Measurements from ENCODE around the gene CIB2. TPM values are rescaled to one million over a fixed set of nuclear protein-coding genes. Genes with fewer than 3 reads are reported as not detected.
A peak's percentile ranks its signal among the peaks of the same experiment; 100 is the strongest.

Gene CIB2
- total RNA-seq, 2 experiments from 2014 or later: 1.4 to 2.2 TPM

DNA sequence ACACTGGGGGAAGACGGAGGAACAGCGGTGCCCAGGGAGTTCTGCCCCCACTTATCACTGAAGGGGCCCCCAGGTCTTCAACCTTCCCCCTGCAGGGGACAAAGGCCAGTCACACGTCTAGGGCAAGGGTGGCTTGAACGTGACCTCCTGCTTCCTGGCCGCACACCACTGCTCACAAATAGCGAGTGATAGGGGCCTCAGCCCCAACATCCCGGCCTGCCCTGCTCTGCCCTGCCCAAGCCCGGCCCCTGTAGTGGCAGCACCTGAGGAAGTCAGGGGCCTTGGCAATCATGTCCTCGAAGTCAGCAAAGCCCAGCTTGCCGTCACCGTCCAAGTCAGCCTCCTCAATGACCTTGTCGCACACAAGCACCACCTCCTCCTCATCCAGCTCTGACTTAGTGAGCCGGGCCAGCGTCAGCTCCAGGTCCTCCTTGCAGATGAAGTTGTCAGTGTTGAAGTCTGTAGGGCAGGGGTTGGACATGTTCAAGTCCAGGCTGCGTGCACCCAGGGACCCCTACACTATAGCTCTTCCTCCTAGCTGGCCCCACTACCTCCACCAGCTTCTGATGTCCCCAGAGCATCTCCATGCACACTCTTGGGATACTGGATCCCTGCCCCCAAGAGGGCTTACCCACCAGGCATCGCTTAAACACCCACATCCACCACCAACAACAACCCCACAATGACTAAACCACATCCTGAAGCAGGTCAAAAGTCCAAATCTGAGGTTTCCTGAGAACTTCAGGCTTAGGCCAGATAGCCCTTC is 25.6 kb downstream of the CIB2 start:
- CTCF ChIA-PET: interaction anchor here (0.6 to 13.1 kb wide), 11 partner anchors 13 to 146 kb away, joined by 3 to 157 read pairs (median 17); partner anchors contain the start of gene SH2D7
- Mint-ChIP-seq H3K4me1 (ENCODE audit: low read depth) (peaks cover 84% of the 10 kb centered on the region), H3K4me3 (peak overlapping the region; percentile 67), H3K27ac (peak overlapping the region; percentile 96), H3K36me3 (ENCODE audit: low read depth) (no peaks in the 10 kb centered on the region), H3K27me3 (ENCODE audit: low read depth) (no peaks in the 10 kb centered on the region), H3K9me3 (ENCODE audit: insufficient read depth) (no peaks in the 10 kb centered on the region)
- DNase-seq (peak; percentile 66), ATAC-seq (peak; percentile 2)
- POLR2A ChIA-PET: interaction anchor here (0.7 to 1.6 kb wide), 3 partner anchors 13 to 44 kb away, joined by 3 to 6 read pairs (median 3); partner anchors contain the start of gene SH2D7

DNA sequence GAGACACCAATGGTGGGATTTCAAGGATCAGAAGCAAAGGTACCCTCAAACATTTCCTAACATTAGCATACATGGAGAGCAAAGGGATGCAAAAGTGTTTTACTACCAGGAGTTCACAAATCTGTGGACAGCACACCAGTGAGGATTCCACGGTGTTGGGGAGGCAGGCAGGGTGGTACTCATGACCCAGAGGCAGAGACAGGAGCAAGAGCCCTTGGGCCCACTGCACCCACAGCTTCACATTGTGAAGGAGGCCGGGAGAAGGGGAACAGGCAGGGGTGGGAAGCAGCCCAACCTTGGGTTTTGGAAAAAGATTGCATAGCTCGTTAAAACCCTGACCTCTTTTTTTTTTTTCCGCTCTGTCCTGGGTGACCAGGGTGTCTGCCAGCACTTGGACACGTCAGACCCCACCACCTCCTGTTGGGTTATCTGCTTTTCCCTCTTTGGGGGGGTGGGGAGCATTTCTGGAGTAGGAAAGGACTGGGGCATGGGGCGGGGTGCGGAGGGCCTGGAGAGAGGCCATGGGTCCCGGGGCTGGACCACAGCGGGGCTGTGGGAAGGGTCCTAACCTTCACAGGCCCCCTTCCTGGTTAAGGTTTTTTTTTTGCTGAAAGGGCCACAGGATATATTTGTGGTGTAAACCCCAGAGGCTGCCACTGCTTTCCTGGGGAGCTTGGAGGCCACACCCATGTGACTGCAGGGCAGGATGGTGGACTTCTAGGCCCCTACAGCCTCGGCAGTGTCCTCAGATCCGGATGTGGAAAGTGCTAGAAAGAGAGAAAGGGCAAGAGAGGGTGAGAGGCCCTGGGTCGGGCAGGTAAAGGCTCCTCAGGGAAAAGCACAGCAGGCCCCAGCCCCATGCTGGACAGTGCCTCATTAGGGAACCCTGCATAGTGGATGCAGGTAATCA is 26.4 kb downstream of the CIB2 start:
- Mint-ChIP-seq H3K4me1 (ENCODE audit: low read depth) (peaks cover 87% of the 10 kb centered on the region), H3K27ac (peak overlapping the region; percentile 96), H3K4me3 (peak overlapping the region; percentile 67), H3K27me3 (ENCODE audit: low read depth) (no peaks in the 10 kb centered on the region), H3K36me3 (ENCODE audit: low read depth) (no peaks in the 10 kb centered on the region), H3K9me3 (ENCODE audit: insufficient read depth) (no peaks in the 10 kb centered on the region)
- peak; percentile 4 for ATAC-seq
- POLR2A ChIA-PET: interaction anchor here (1.0 to 1.6 kb wide), 4 partner anchors 12 to 57 kb away, joined by 3 to 6 read pairs (median 6); partner anchors contain the start of gene SH2D7
- CTCF ChIA-PET: interaction anchor here (0.7 to 5.3 kb wide), 11 partner anchors 12 to 145 kb away, joined by 3 to 133 read pairs (median 9); partner anchors contain the start of gene SH2D7
- peak; percentile 61 for DNase-seq

DNA sequence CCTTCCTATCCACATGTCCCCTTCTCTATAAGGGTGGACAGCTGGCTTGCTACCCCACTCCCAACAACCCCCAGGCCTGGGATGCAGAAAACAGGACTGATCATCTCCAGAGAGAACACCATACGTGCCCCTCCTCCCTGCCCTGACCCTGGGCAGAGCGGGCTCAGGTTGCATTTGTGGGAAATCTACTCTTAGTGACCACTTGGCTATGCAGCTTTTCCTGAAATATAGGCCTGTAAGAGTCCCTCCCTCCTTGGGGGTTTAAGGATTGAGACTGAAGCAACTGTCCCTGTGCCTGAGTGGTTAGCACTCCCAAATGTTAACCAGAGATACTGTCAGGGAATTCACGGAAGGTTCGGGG is 27.1 kb downstream of the CIB2 start:
- CTCF ChIA-PET: interaction anchor here (1.1 to 3.3 kb wide), 9 partner anchors 10 to 145 kb away, joined by 3 to 17 read pairs (median 5); no protein-coding TSS in a partner anchor
- Mint-ChIP-seq H3K27me3 (ENCODE audit: low read depth) (no peaks in the 10 kb centered on the region), H3K9me3 (ENCODE audit: insufficient read depth) (no peaks in the 10 kb centered on the region), H3K4me1 (ENCODE audit: low read depth) (peaks cover 89% of the 10 kb centered on the region), H3K36me3 (ENCODE audit: low read depth) (no peaks in the 10 kb centered on the region), H3K4me3 (peak overlapping the region; percentile 67), H3K27ac (peak overlapping the region; percentile 96)
- DNase-seq (no peak), ATAC-seq (peak; percentile 27)
- POLR2A ChIA-PET: interaction anchor here (1.0 to 2.1 kb wide), 7 partner anchors 11 to 70 kb away, joined by 3 to 14 read pairs (median 6); partner anchors contain the start of gene SH2D7

DNA sequence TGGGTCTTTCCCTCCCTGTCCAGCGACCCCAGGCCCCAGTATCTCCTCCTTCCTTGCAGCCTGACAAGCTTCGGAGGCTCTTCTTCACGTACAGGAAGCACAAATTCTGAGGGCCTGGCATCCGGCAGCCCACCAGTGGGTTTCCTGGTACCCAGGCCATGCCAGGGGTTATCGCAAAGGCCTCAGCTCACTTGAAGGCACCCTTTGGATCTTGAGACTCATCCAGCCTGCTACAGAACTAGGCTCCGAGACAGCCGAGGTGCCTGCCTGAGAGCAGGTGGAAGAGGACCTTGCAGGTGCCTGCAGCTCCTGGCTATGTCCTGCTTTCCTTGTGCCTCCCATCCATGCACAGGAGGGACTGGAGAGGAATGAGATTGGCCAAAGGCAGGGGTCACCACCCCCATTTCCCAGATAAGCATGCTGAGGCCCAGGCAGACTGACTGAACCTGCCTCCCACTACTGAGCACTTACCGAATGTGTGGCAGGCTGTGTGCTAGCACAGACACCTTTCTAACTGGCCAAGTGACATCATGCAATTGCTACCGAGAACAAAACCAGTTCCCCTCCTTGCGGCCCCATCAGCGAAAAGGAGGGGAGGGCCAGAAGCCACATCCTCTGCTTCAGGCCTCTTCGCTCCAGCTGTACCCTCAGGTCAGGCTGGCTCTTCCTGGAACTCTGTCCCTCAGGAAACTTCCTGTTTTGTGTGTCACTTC is 27.7 kb downstream of the CIB2 start:
- peak; percentile 91 for DNase-seq
- no peaks in the 10 kb centered on the region for H3K27me3 Mint-ChIP-seq (ENCODE audit: low read depth)
- peak overlapping the region; percentile 96 for H3K27ac Mint-ChIP-seq
- POLR2A ChIA-PET: interaction anchor here (0.6 to 2.1 kb wide), 10 partner anchors 11 to 224 kb away, joined by 3 to 14 read pairs (median 4); partner anchors contain the start of genes CIB2 and SH2D7
- no peaks in the 10 kb centered on the region for H3K9me3 Mint-ChIP-seq (ENCODE audit: insufficient read depth)
- peaks cover 84% of the 10 kb centered on the region for H3K4me1 Mint-ChIP-seq (ENCODE audit: low read depth)
- ATAC-seq: peak; percentile 80
- no peaks in the 10 kb centered on the region for H3K36me3 Mint-ChIP-seq (ENCODE audit: low read depth)
- CTCF ChIA-PET: interaction anchor here (1.2 to 3.3 kb wide), 9 partner anchors 10 to 145 kb away, joined by 3 to 17 read pairs (median 5); no protein-coding TSS in a partner anchor
- peak overlapping the region; percentile 67 for H3K4me3 Mint-ChIP-seq

DNA sequence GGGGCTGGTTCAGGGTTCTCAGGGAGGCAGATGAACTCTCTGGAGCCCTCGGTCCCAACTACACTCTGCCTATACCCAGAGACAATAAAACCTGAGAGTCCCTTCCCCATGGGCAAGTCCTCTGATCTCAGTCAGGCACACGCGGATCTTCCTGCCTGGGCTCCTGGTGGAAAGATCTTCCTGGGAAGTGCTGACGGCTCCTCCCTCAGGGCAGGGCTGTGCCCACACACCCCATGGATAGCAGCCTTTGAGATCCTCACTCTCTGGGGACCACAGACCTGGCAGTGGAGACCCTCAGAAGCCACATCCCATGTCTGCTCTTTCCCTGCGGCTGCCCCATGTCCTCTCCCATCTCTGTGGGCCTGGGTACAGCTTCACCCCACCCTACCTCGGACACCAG is 28.5 kb downstream of the CIB2 start:
- CTCF ChIA-PET: interaction anchor here (0.7 to 3.3 kb wide), 8 partner anchors 9 to 136 kb away, joined by 3 to 17 read pairs (median 4); no protein-coding TSS in a partner anchor
- no peaks in the 10 kb centered on the region for H3K9me3 Mint-ChIP-seq (ENCODE audit: insufficient read depth)
- no peaks in the 10 kb centered on the region for H3K36me3 Mint-ChIP-seq (ENCODE audit: low read depth)
- H3K27me3 Mint-ChIP-seq (ENCODE audit: low read depth): no peaks in the 10 kb centered on the region
- no peak for DNase-seq
- H3K4me1 Mint-ChIP-seq (ENCODE audit: low read depth): peaks cover 76% of the 10 kb centered on the region
- no peak for ATAC-seq
- peak overlapping the region; percentile 96 for H3K27ac Mint-ChIP-seq
- H3K4me3 Mint-ChIP-seq: peak overlapping the region; percentile 67
- POLR2A ChIA-PET: interaction anchor here (0.6 to 2.1 kb wide), 8 partner anchors 10 to 224 kb away, joined by 3 to 14 read pairs (median 4); partner anchors contain the start of genes CIB2 and SH2D7

DNA sequence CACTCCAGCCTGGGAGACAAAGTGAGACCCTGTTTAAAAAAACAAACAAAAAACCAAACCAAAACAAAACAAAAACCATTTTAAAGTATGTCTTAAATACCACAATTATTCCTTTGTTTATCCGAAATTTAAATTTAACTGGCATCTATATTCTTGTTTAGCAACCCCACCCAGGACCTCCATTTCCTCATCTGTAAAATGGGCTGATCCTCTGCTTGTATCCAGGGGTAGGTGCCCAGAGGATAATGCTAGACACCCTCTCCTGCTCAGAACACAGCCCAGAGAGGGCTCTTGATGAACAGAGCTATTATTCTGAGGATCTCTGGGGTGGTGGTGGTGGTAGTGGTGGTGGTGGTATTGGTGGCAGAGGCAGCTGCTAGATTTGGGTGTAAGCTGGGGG is 29.0 kb downstream of the CIB2 start:
- POLR2A ChIA-PET: interaction anchor here (2.1 kb wide), 1 partner anchor 19 kb away, joined by 7 read pairs; no protein-coding TSS in a partner anchor
- H3K4me1 Mint-ChIP-seq (ENCODE audit: low read depth): peaks cover 71% of the 10 kb centered on the region

DNA sequence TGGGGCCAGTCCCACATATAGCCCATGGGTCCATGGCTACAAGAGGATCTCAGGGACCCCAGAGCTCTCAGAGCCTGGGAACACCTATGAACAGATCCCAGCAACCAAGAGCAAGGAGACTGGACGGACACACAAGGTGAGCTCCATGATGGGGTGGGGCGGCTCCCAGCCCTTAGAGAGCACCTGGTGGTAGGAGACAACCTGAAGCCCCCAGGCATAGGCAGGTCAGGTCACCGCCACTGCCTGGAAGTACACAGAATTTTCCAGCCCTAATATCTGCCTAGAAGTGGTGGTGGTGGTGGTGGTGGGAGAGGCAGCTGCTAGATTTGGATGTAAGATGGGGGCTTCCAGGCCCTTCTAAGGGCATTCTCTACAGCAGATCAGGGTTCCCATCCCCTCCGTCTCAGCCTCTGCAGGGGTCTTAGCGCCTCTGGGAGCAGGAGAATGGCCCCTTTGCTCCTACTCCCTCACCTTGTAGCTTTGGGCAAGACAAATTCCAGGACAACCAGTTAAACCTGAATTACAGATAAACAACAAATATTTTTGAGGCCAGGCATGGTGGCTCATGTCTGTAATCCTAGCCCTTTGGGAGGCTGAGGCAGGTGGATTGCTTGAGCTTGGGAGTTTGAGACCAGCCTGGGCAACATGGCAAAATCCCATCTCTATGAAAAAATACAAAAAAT is 29.7 kb downstream of the CIB2 start:
- H3K36me3 Mint-ChIP-seq (ENCODE audit: low read depth): no peaks in the 10 kb centered on the region
- H3K4me1 Mint-ChIP-seq (ENCODE audit: low read depth): peaks cover 66% of the 10 kb centered on the region
- ChIA-PET POLR2A (interaction anchor here (0.6 kb wide), 1 partner anchor 17 kb away, joined by 3 read pairs; no protein-coding TSS in a partner anchor), CTCF (interaction anchor here (1.0 to 1.2 kb wide), 2 partner anchors 51 to 134 kb away, joined by 3 to 5 read pairs; no protein-coding TSS in a partner anchor)
- H3K27me3 Mint-ChIP-seq (ENCODE audit: low read depth): no peaks in the 10 kb centered on the region
- ATAC-seq (no peak), DNase-seq (no peak)
- H3K9me3 Mint-ChIP-seq (ENCODE audit: insufficient read depth): no peaks in the 10 kb centered on the region
- H3K4me3 Mint-ChIP-seq: no peak overlapping the region
- H3K27ac Mint-ChIP-seq: peak overlapping the region; percentile 96

More for the DNA sequence above, 29.0 kb downstream of the CIB2 start:
- no peak for ATAC-seq
- Mint-ChIP-seq H3K9me3 (ENCODE audit: insufficient read depth) (no peaks in the 10 kb centered on the region), H3K36me3 (ENCODE audit: low read depth) (no peaks in the 10 kb centered on the region), H3K4me3 (no peak overlapping the region), H3K27me3 (ENCODE audit: low read depth) (no peaks in the 10 kb centered on the region), H3K27ac (peak overlapping the region; percentile 96)
- DNase-seq: no peak
- CTCF ChIA-PET: interaction anchor here (0.7 kb wide), 1 partner anchor 25 kb away, joined by 3 read pairs; no protein-coding TSS in a partner anchor

DNA sequence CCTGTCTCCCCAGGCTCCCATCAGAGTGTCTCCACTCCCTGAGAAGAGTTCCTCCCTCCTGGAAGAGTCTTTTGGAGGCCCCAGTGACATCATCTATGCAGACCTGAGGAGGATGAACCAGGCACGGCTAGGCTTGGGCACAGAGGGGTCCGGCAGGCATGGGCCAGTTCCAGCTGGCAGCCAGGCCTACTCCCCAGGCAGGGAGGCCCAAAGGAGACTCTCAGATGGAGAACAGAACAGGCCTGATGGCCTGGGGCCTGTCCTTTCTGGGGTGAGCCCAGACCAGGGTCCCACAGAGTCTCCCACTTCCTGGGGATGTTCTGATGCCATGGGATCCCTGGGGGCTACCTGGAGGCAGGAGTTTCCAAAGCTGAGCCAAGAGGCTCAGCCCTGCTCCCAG is 30.4 kb downstream of the CIB2 start:
- no peak for DNase-seq
- ChIA-PET CTCF (interaction anchor here (1.0 to 1.2 kb wide), 2 partner anchors 50 to 134 kb away, joined by 3 to 5 read pairs; no protein-coding TSS in a partner anchor), POLR2A (interaction anchor here (0.6 kb wide), 1 partner anchor 16 kb away, joined by 3 read pairs; no protein-coding TSS in a partner anchor)
- peak overlapping the region; percentile 61 for H3K27ac Mint-ChIP-seq
- H3K36me3 Mint-ChIP-seq (ENCODE audit: low read depth): no peaks in the 10 kb centered on the region
- H3K9me3 Mint-ChIP-seq (ENCODE audit: insufficient read depth): no peaks in the 10 kb centered on the region
- no peak for ATAC-seq
- no peaks in the 10 kb centered on the region for H3K27me3 Mint-ChIP-seq (ENCODE audit: low read depth)
- H3K4me1 Mint-ChIP-seq (ENCODE audit: low read depth): peaks cover 60% of the 10 kb centered on the region
- H3K4me3 Mint-ChIP-seq: no peak overlapping the region

DNA sequence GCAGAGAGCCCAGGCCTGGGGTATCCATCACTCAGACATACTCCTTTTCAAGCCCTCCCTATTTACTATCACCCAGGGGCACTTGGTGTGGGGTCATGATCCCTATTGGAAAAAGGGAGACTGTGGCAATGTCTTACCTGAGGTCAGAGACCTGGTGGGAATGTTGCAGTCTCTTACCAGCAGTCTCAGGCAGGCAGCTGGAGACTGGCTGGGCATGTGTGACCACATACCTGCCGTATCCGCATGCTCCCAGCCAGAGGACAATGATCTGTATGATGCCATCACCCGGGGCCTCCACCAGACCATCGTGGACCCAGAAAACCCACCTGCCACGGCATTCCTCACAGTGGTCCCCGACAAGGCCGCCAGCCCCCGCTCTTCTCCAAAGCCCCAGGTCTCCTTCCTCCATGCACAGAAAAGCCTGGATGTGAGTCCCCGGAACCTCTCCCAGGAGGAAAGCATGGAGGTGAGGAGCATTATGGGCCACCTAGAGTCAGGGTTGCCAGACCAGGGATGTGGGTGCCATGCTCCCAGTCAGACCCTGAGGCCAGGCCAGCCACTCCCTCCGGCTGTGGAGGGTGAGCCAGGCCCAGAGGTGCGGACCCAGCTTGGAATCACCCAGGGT is 33.0 kb downstream of the CIB2 start:
- no peaks in the 10 kb centered on the region for H3K36me3 Mint-ChIP-seq (ENCODE audit: low read depth)
- POLR2A ChIA-PET: no interaction called here

DNA sequence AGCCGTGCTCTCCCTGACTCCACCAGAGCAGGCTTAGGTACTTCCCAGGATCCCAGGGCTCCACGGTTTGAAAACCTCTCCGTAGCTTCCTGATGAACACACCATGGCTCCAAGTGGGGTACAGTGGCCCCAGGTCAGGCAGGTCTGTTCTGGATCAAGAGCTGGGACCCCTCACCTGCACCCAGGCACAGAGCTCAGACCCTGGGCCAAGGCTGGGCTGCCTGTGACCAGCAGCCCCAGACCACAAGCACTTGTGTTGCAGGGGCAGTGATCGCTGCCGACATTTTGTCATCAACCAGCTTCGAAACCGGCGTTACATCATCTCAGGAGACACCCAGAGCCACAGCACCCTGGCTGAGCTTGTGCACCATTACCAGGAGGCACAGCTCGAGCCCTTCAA is 33.6 kb downstream of the CIB2 start:
- Mint-ChIP-seq H3K4me3 (no peak overlapping the region), H3K4me1 (ENCODE audit: low read depth) (peaks cover 48% of the 10 kb centered on the region), H3K27me3 (ENCODE audit: low read depth) (no peaks in the 10 kb centered on the region), H3K36me3 (ENCODE audit: low read depth) (no peaks in the 10 kb centered on the region), H3K27ac (no peak overlapping the region), H3K9me3 (ENCODE audit: insufficient read depth) (no peaks in the 10 kb centered on the region)
- no peak for DNase-seq
- CTCF ChIA-PET: interaction anchor here (2.6 kb wide), 1 partner anchor 11 kb away, joined by 12 read pairs; no protein-coding TSS in a partner anchor
- no peak for ATAC-seq
- POLR2A ChIA-PET: interaction anchor here (1.7 kb wide), 1 partner anchor 15 kb away, joined by 4 read pairs; no protein-coding TSS in a partner anchor

More for the DNA sequence above, 33.0 kb downstream of the CIB2 start:
- H3K4me1 Mint-ChIP-seq (ENCODE audit: low read depth): peaks cover 48% of the 10 kb centered on the region
- DNase-seq: no peak
- H3K27me3 Mint-ChIP-seq (ENCODE audit: low read depth): no peaks in the 10 kb centered on the region
- no peak overlapping the region for H3K27ac Mint-ChIP-seq
- H3K9me3 Mint-ChIP-seq (ENCODE audit: insufficient read depth): no peaks in the 10 kb centered on the region
- no peak for ATAC-seq
- CTCF ChIA-PET: interaction anchor here (1.0 to 2.6 kb wide), 2 partner anchors 10 to 15 kb away, joined by 3 to 12 read pairs; no protein-coding TSS in a partner anchor
- no peak overlapping the region for H3K4me3 Mint-ChIP-seq

Data from activated CD8-positive, alpha-beta T cell treated with anti-CD3 and anti-CD28 coated beads, Interleukin-2, amount 10 ng/mL, durations not matched to agents 7 days and 5 days (primary cell).